ENCODE measurements around the gene FAIM2.

- TF ChIP-seq, protein P1, sequence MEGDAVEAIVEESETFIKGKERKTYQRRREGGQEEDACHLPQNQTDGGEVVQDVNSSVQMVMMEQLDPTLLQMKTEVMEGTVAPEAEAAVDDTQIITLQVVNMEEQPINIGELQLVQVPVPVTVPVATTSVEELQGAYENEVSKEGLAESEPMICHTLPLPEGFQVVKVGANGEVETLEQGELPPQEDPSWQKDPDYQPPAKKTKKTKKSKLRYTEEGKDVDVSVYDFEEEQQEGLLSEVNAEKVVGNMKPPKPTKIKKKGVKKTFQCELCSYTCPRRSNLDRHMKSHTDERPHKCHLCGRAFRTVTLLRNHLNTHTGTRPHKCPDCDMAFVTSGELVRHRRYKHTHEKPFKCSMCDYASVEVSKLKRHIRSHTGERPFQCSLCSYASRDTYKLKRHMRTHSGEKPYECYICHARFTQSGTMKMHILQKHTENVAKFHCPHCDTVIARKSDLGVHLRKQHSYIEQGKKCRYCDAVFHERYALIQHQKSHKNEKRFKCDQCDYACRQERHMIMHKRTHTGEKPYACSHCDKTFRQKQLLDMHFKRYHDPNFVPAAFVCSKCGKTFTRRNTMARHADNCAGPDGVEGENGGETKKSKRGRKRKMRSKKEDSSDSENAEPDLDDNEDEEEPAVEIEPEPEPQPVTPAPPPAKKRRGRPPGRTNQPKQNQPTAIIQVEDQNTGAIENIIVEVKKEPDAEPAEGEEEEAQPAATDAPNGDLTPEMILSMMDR (IDR thresholded peaks at IDR 0.05), result no peak
- TF ChIP-seq POLR2A (IDR thresholded peaks at IDR 0.05; ENCODE audit: low read depth) (no peak), EP300 (IDR thresholded peaks at IDR 0.05) (no peak)
Observed at GRCh38 chr12:49916129-49916919, 12.6 kb upstream of the FAIM2 start.

Data from esophagus muscularis mucosa (tissue), 4 donors.